ENCODE results near the gene RHBDF2. TPM values are rescaled to one million over a fixed set of nuclear protein-coding genes. Genes with fewer than 3 reads are reported as not detected.

RHBDF2 gene
- total and polyA plus RNA-seq, 2 donors (not counting 3 experiments of a cell fraction or from before 2014, with no cell fraction given): 25.5 to 38.5 TPM

DNA sequence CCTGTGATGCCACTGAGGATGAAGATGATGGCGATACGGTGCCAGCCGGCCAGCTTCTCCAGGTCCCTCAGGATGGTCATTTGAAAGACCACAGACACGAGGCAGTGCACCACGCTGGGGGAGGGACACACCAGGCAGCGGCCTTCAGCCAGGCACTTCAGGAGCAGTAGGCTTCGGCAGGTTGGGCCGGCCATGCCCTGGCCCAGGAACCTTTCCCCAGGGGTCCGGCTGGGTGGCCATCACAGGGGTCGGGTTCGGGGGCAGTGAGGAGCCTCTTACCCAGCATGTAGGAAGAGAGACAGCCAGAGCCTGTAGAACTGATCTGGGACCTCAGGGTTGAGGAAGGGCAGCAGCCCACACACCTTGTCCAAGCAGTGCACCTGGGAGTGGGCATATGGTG, 28.5 kb downstream of the RHBDF2 start:
- DNase-seq (ENCODE audit: low read depth, low spot score) (no peak), FAIRE-seq (no peak)
- Histone ChIP-seq H3K4me3 (replicated peaks in 1 of 3; ENCODE audit: insufficient read depth in 1 of 3, low read depth in 1 of 3, low read length in 3 of 3) (no peak overlapping the region), H3K36me3 (ENCODE audit: control insufficient read depth in 2 of 2, extremely low read depth in 1 of 2, insufficient read depth in 2 of 2, low read length in 2 of 2) (peaks cover 0 to 11% of the 10 kb centered on the region in 2 experiments), H4K20me1 (replicated peaks; ENCODE audit: control insufficient read depth, extremely low read depth, insufficient read depth, low read length) (no peaks in the 10 kb centered on the region), H3K4me2 (ENCODE audit: insufficient read depth, low read length) (no peak overlapping the region), H3K9me1 (replicated peaks; ENCODE audit: control insufficient read depth, extremely low read depth, insufficient read depth, low read length) (no peaks in the 10 kb centered on the region), H3K27ac (ENCODE audit: insufficient read depth, low read depth, low read length) (no peak overlapping the region), H3K4me1 (ENCODE audit: control insufficient read depth, extremely low read depth, insufficient read depth, low read length) (peaks cover 1% of the 10 kb centered on the region), H3K9me3 (replicated peaks; ENCODE audit: control insufficient read depth, insufficient read depth, low read length) (no peaks in the 10 kb centered on the region), H2AFZ (ENCODE audit: low read depth, low read length) (no peak overlapping the region), H3K9ac (replicated peaks; ENCODE audit: extremely low read depth, insufficient read depth, low read length) (no peak overlapping the region), H3K27me3 (ENCODE audit: control insufficient read depth in 2 of 2, insufficient read depth in 2 of 2, low read length in 2 of 2) (no peaks in the 10 kb centered on the region), H3K79me2 (ENCODE audit: control insufficient read depth, insufficient read depth, low read length) (no peaks in the 10 kb centered on the region)
- dilution Hi-C loops (cut with MboI; ENCODE audit: extremely low pct_ligation_motif_present, low sequenced_read_pairs) (no loop called here), intact Hi-C loops (cut with micrococcal nuclease) (no loop called here)
- ChIA-PET CTCF (interaction anchor here (0.6 to 0.8 kb wide), 2 partner anchors 27 to 33 kb away, joined by 3 to 4 read pairs; no protein-coding TSS in a partner anchor), POLR2A (no interaction called here)
- no TSS peak for BruUV-seq (replicated peaks)
- TF ChIP-seq, protein P1, sequence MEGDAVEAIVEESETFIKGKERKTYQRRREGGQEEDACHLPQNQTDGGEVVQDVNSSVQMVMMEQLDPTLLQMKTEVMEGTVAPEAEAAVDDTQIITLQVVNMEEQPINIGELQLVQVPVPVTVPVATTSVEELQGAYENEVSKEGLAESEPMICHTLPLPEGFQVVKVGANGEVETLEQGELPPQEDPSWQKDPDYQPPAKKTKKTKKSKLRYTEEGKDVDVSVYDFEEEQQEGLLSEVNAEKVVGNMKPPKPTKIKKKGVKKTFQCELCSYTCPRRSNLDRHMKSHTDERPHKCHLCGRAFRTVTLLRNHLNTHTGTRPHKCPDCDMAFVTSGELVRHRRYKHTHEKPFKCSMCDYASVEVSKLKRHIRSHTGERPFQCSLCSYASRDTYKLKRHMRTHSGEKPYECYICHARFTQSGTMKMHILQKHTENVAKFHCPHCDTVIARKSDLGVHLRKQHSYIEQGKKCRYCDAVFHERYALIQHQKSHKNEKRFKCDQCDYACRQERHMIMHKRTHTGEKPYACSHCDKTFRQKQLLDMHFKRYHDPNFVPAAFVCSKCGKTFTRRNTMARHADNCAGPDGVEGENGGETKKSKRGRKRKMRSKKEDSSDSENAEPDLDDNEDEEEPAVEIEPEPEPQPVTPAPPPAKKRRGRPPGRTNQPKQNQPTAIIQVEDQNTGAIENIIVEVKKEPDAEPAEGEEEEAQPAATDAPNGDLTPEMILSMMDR (IDR thresholded peaks at IDR 0.05; ENCODE audit: extremely low read depth in 1 of 2, insufficient read depth in 1 of 2, low read depth in 1 of 2, low read length in 2 of 2): no peak
- no peak for TF ChIP-seq MAX (IDR thresholded peaks at IDR 0.05; ENCODE audit: insufficient read depth, insufficient read length)

GRCh38 chr17:76472258-76472645, 29.0 kb downstream of the RHBDF2 start:
- Histone ChIP-seq H3K4me2 (ENCODE audit: insufficient read depth, low read length) (no peak overlapping the region), H3K27ac (ENCODE audit: insufficient read depth, low read depth, low read length) (no peak overlapping the region), H3K4me3 (replicated peaks in 1 of 3; ENCODE audit: insufficient read depth in 1 of 3, low read depth in 1 of 3, low read length in 3 of 3) (no peak overlapping the region), H3K27me3 (ENCODE audit: control insufficient read depth in 2 of 2, insufficient read depth in 2 of 2, low read length in 2 of 2) (no peaks in the 10 kb centered on the region), H3K9me3 (replicated peaks; ENCODE audit: control insufficient read depth, insufficient read depth, low read length) (no peaks in the 10 kb centered on the region), H3K9me1 (replicated peaks; ENCODE audit: control insufficient read depth, extremely low read depth, insufficient read depth, low read length) (no peaks in the 10 kb centered on the region), H3K9ac (replicated peaks; ENCODE audit: extremely low read depth, insufficient read depth, low read length) (no peak overlapping the region), H2AFZ (ENCODE audit: low read depth, low read length) (no peak overlapping the region), H3K36me3 (ENCODE audit: control insufficient read depth in 2 of 2, extremely low read depth in 1 of 2, insufficient read depth in 2 of 2, low read length in 2 of 2) (peaks cover 0 to 11% of the 10 kb centered on the region in 2 experiments), H3K79me2 (ENCODE audit: control insufficient read depth, insufficient read depth, low read length) (no peaks in the 10 kb centered on the region), H4K20me1 (replicated peaks; ENCODE audit: control insufficient read depth, extremely low read depth, insufficient read depth, low read length) (no peaks in the 10 kb centered on the region), H3K4me1 (ENCODE audit: control insufficient read depth, extremely low read depth, insufficient read depth, low read length) (no peaks in the 10 kb centered on the region)
- intact Hi-C loops (cut with micrococcal nuclease): no loop called here
- CTCF ChIA-PET: interaction anchor here (0.8 kb wide), 1 partner anchor 27 kb away, joined by 3 read pairs; no protein-coding TSS in a partner anchor
- TF ChIP-seq POLR2A (IDR thresholded peaks at IDR 0.05; ENCODE audit: low read depth, low read length) (no peak), POLR2AphosphoS5 (IDR thresholded peaks at IDR 0.05; ENCODE audit: insufficient read depth, low read depth, low read length) (no peak), MAX (IDR thresholded peaks at IDR 0.05; ENCODE audit: insufficient read depth, insufficient read length) (no peak), EZH2 (IDR thresholded peaks at IDR 0.05; ENCODE audit: borderline replicate concordance, low read depth, low read length, severe bottlenecking) (no peak), MYC (IDR thresholded peaks at IDR 0.05; ENCODE audit: low read depth, low read length) (no peak), GATA2 (IDR thresholded peaks at IDR 0.05; ENCODE audit: insufficient read depth, insufficient read length, low read depth, low read length) (no peak), FOS (IDR thresholded peaks at IDR 0.05; ENCODE audit: borderline replicate concordance, insufficient read depth, low read length) (no peak), JUN (IDR thresholded peaks at IDR 0.05; ENCODE audit: borderline replicate concordance, insufficient read depth, insufficient read length, low read depth) (no peak)
- TF ChIP-seq, protein P1 (IDR thresholded peaks at IDR 0.05; ENCODE audit: extremely low read depth in 1 of 2, insufficient read depth in 1 of 2, low read depth in 1 of 2, low read length in 2 of 2): no peak
- DNase-seq (ENCODE audit: low read depth, low spot score): no peak
- dilution Hi-C loops (cut with MboI; ENCODE audit: extremely low pct_ligation_motif_present, low sequenced_read_pairs): no loop called here
- POLR2A ChIA-PET: no interaction called here
- BruUV-seq (replicated peaks): no TSS peak
- FAIRE-seq: no peak
